ENCODE measurements around the gene NPAS4. TPM values are rescaled to one million over a fixed set of nuclear protein-coding genes. Genes with fewer than 3 reads are reported as not detected.
A peak's percentile ranks its signal among the peaks of the same experiment; 100 is the strongest.

Gene NPAS4
- total RNA-seq, 1 donor from 2014 or later, result not detected

GRCh38 chr11:66464916-66465315 is 44.1 kb downstream of the NPAS4 start:
- no peak for TF ChIP-seq CTCF (IDR thresholded peaks at IDR 0.05; ENCODE audit: unreplicated experiment)
- H3K4me3 Mint-ChIP-seq (ENCODE audit: unreplicated experiment), result no peak overlapping the region
- no peaks in the 10 kb centered on the region for H3K36me3 Mint-ChIP-seq (ENCODE audit: low read depth, unreplicated experiment)
- H3K27ac Mint-ChIP-seq (ENCODE audit: unreplicated experiment), result no peak overlapping the region
- H3K4me1 Mint-ChIP-seq (ENCODE audit: unreplicated experiment), result peaks cover 5% of the 10 kb centered on the region
- no peaks in the 10 kb centered on the region for H3K9me3 Mint-ChIP-seq (ENCODE audit: unreplicated experiment)
- peaks cover 13% of the 10 kb centered on the region for H3K27me3 Mint-ChIP-seq (ENCODE audit: unreplicated experiment)
- no peak for DNase-seq (ENCODE audit: low spot score)

- no peak for DNase-seq (ENCODE audit: low spot score)
- H3K4me3 Mint-ChIP-seq (ENCODE audit: unreplicated experiment), result peak overlapping the region; percentile 91
- peak overlapping the region; percentile 74 for H3K27ac Mint-ChIP-seq (ENCODE audit: unreplicated experiment)
- TF ChIP-seq CTCF (IDR thresholded peaks at IDR 0.05; ENCODE audit: unreplicated experiment), result no peak
- H3K4me1 Mint-ChIP-seq (ENCODE audit: unreplicated experiment), result peaks cover 9% of the 10 kb centered on the region
- peaks cover 16% of the 10 kb centered on the region for H3K27me3 Mint-ChIP-seq (ENCODE audit: unreplicated experiment)
- no peaks in the 10 kb centered on the region for H3K36me3 Mint-ChIP-seq (ENCODE audit: low read depth, unreplicated experiment)
- H3K9me3 Mint-ChIP-seq (ENCODE audit: unreplicated experiment), result no peaks in the 10 kb centered on the region
Observed at GRCh38 chr11:66465373-66466224, 44.8 kb downstream of the NPAS4 start.

GRCh38 chr11:66466225-66467033 is 45.6 kb downstream of the NPAS4 start, which contains the start of gene PELI3:
Gene PELI3 (plus strand): TSS chr11:66466905. CDS start chr11:66468129, 1,224 bp downstream.
- DNase-seq (ENCODE audit: low spot score), result peak; percentile 97
- Mint-ChIP-seq H3K4me1 (ENCODE audit: unreplicated experiment) (peaks cover 9% of the 10 kb centered on the region), H3K36me3 (ENCODE audit: low read depth, unreplicated experiment) (no peaks in the 10 kb centered on the region), H3K27me3 (ENCODE audit: unreplicated experiment) (peaks cover 16% of the 10 kb centered on the region), H3K9me3 (ENCODE audit: unreplicated experiment) (no peaks in the 10 kb centered on the region), H3K4me3 (ENCODE audit: unreplicated experiment) (peak within 1 kb of the TSS; percentile 93), H3K27ac (ENCODE audit: unreplicated experiment) (peak within 1 kb of the TSS; percentile 74)
- no peak for TF ChIP-seq CTCF (IDR thresholded peaks at IDR 0.05; ENCODE audit: unreplicated experiment)

- H3K27me3 Mint-ChIP-seq (ENCODE audit: unreplicated experiment), result peaks cover 16% of the 10 kb centered on the region
- peak; percentile 55 for DNase-seq (ENCODE audit: low spot score)
- peak overlapping the region; percentile 93 for H3K4me3 Mint-ChIP-seq (ENCODE audit: unreplicated experiment)
- H3K9me3 Mint-ChIP-seq (ENCODE audit: unreplicated experiment), result no peaks in the 10 kb centered on the region
- peak; percentile 41 for TF ChIP-seq CTCF (IDR thresholded peaks at IDR 0.05; ENCODE audit: unreplicated experiment)
- peaks cover 9% of the 10 kb centered on the region for H3K4me1 Mint-ChIP-seq (ENCODE audit: unreplicated experiment)
- H3K27ac Mint-ChIP-seq (ENCODE audit: unreplicated experiment), result no peak overlapping the region
- H3K36me3 Mint-ChIP-seq (ENCODE audit: low read depth, unreplicated experiment), result no peaks in the 10 kb centered on the region
Observed at GRCh38 chr11:66467034-66467659, 46.3 kb downstream of the NPAS4 start.
